RPMI8226 (cell line): Measurements from ENCODE around the gene RPF1.
"Not testable (repeated sequence)": the region's sequence is repeated elsewhere in the genome, so short reads cannot be mapped to it uniquely, and the experiment has no call there.

Source experiments
- DNase-seq: peaks from one replicate; pipeline ENCODE4 v3.0.0-alpha.2; 2015

Gene RPF1

GRCh38 chr1:84478876-84479868 is at the start of gene RPF1:
RPF1 (plus strand) TSS chr1:84479266; CDS start chr1:84479282, 16 bp downstream.
- DNase-seq, result peak; percentile 81

GRCh38 chr1:84430546-84430945 is 48.5 kb upstream of the RPF1 start:
- DNase-seq, result no peak

GRCh38 chr1:84433258-84434080 is 45.6 kb upstream of the RPF1 start:
- DNase-seq, result peak; percentile 33

- DNase-seq, result no peak
These were observed 44.8 kb upstream of the RPF1 start for GRCh38 chr1:84434081-84434769.

GRCh38 chr1:84434801-84435549 is 44.1 kb upstream of the RPF1 start:
- DNase-seq, result no peak

- DNase-seq, result peak; percentile 4
These were observed 42.0 kb upstream of the RPF1 start for GRCh38 chr1:84436876-84437655.

- peak; percentile 24 for DNase-seq
These were observed 36.8 kb upstream of the RPF1 start for GRCh38 chr1:84442256-84442655.

- DNase-seq, result not testable (repeated sequence)
These were observed 36.1 kb upstream of the RPF1 start for GRCh38 chr1:84442747-84443646.

GRCh38 chr1:84448704-84449103 is 30.4 kb upstream of the RPF1 start:
- DNase-seq, result not testable (repeated sequence)

GRCh38 chr1:84450910-84451309 is 28.2 kb upstream of the RPF1 start:
- DNase-seq, result no peak

- no peak for DNase-seq
These were observed 26.6 kb upstream of the RPF1 start for GRCh38 chr1:84452436-84452835.

GRCh38 chr1:84462118-84462517 is 16.9 kb upstream of the RPF1 start:
- DNase-seq, result no peak

GRCh38 chr1:84467298-84467697 is 11.8 kb upstream of the RPF1 start:
- DNase-seq, result no peak

- DNase-seq, result no peak
These were observed 2.8 kb upstream of the RPF1 start for GRCh38 chr1:84476225-84476624.

GRCh38 chr1:84479998-84480397 is 932 bp downstream of the RPF1 start:
- no peak for DNase-seq

GRCh38 chr1:84480650-84481049 is 1.6 kb downstream of the RPF1 start:
- DNase-seq, result no peak

- no peak for DNase-seq
These were observed 2.3 kb downstream of the RPF1 start for GRCh38 chr1:84481317-84481716.

- DNase-seq, result no peak
These were observed 9.0 kb downstream of the RPF1 start for GRCh38 chr1:84488107-84488506.

- no peak for DNase-seq
These were observed 10.7 kb downstream of the RPF1 start for GRCh38 chr1:84489766-84490165.

- DNase-seq, result no peak
These were observed 13.7 kb downstream of the RPF1 start for GRCh38 chr1:84492726-84493125.
